EL (cell line): Measurements from ENCODE around the gene YY1.
"Not testable (repeated sequence)": the region's sequence is repeated elsewhere in the genome, so short reads cannot be mapped to it uniquely, and the experiment has no call there.

Experiments used
- DNase-seq: peaks from one replicate; pipeline ENCODE4 v3.0.0-alpha.2; 2016

YY1 gene

DNA sequence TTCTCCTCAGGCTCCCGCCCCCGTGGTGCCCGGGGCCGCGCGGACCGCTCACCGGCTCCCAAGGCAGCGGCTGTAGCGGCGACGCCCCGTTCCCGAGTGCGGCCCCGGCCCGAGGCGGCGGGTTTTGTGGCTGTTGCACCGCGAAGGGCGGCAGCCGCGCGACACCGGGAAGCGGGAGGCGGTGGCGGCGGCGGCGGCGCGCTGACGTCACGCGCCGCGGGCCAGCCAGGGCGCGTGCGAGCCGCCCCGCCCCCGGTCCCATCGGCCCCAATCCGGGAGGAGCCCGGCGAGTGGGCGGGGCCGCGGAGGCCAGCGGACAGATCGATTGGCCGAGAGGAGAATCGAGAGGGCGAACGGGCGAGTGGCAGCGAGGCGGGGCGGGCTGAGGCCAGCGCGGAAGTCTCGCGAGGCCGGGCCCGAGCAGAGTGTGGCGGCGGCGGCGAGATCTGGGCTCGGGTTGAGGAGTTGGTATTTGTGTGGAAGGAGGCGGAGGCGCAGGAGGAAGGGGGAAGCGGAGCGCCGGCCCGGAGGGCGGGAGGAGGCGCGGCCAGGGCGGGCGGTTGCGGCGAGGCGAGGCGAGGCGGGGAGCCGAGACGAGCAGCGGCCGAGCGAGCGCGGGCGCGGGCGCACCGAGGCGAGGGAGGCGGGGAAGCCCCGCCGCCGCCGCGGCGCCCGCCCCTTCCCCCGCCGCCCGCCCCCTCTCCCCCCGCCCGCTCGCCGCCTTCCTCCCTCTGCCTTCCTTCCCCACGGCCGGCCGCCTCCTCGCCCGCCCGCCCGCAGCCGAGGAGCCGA, at the start of gene YY1:
Gene YY1, plus strand, starts transcription at position 726 of the 792 bp plus-strand sequence. CDS start 101 bp downstream, outside the sequence.
- DNase-seq = peak; percentile 98

DNA sequence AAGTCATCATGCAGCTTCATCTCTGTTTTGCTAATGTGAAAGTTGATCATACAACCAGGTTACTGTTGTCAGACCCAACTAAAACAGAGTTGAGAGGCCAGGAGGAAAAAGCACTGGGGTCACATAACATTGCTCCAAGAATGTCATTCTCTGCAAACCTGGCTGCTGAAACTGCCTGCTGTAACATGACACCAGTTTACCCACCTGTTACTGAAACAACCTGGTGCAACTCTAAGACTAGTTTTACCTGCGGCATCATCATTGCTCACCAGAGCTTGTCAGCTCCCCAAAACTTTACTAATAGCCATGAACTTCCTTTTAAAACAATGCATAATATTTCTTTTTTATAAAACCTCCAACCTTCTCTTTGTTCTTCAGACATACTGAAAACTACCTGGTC, 48.8 kb upstream of the YY1 start:
- DNase-seq = no peak

DNA sequence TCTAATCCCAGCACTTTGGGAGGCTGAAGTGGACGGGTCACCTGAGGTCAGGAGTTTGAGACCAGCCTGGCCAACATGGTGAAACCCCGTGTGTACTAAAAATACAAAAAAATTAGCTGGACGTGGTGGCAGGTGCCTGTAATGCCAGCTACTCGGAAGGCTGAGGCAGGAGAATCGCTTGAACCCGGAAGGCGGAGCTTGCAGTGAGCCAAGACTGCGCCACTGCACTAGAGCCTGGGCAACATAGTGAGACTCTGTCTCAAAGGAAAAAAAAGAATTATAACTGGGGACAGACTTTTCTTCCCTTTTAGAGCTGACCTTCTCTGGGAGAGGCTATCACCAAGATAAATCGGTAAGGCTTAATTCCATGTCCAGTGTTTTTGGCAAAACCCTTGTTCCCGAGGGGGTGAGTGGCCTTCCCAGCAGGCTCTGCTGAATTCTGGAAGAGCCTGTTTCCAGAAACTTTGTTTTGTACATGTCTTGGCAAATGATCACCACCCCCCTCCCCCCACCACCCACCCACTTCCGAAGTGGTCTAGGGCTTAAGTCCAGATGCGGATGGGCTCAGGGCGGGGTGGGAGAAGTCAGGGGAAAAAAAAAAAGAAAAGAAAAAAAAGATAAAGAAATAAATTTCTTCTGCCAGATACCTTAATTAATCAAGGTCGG, 47.2 kb upstream of the YY1 start:
- no peak for DNase-seq

DNA sequence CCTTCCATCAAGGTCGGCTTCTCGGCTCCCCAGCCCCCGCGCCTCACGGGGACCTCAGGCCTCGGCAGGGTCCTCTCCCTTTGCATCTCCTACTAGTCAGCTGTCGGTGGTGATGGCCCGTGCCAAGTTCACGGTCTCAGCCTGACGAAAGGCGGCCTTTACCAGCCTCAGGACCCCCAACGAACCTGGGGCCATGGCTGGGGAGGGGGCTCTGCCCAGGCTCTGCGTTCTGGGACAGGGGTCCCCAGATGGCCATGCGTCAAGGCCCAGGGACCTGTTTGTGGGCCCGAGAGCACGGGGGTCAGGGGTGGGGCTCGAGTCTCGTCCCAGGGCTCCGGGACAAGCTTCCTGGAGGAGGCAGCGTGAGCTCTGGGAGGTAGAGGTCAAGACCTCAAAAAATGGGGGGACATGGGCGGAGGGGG, 46.7 kb upstream of the YY1 start:
- no peak for DNase-seq

DNA sequence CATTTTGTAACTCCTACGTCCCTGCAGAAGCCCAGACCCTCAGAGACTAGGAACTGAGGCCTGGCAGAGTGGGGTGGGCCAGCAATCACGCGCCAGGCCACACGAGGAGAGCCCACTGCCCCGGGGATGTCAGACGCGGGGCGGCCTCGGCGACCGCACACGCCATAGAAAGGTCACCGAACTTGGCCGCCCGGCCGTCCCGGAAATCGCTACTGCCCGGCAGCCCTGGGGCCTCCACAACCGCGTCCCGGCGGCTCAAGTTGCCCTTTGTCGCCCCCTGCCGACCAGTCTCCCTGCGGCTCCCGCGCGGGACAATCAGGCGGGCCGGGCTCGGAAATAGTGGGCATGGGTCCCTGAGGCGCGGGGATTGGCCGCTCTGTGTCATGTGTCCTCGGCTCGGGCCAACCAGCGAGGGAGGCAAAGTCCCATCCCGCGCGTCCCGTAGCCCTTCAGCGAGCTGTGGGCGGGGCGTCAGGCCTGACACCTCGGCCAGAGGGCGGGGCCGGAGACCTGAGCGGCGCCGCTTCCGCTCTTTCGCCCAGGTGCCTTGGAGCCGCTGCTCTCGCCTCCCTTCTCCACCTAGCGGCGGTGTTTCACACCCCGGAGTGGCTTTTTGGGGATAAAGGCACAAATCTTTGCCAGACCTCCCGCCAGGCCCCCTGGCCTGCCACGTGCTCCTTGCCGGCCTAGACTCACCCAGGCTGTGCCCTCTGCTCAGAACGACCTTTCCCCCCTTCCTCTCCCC, 46.1 kb upstream of the YY1 start:
- peak; percentile 98 for DNase-seq

DNA sequence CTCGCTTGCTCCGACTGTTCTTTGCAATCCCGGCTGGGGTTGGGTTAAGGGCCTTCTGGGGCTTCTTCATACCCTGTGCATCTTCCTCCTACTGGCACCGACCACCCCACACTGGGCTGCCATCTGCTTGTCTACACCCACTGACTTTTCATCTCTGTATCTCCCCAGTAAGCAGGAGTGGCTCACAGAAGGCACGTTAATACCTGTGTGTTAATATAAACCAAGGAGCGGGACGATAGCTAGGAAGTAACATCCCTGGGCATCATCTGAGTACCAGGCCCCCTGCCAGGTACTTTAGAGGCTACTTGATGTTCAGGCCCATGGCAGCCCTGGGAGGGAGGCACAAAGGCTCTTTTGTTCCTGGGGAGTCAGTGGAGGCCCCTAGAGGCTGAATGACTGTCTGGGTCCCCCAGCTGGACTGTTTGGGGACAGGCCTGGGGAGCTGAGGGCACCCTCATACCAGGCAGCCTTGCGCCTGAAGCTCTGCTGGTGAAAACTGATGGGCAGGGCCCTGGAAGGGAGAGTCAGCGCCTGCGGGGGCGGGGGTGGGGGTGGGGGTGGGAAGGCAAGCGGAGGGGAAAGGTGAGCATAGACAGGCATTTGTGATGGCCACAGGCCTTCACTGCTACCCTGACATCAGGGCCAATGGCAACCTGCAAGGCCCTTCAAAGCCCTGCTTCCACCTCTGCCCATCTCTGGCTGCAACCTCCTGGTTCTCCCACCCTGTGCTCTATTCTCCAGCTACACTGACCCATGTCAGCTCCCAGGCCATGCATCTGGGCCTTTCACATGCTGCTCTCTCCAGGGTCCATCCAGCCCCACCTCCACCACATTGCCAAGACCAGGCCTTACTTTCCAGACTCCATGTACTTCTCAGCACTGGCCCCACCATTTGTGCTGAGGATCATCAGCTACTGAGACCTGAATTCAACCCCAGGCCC, 45.3 kb upstream of the YY1 start:
- DNase-seq = no peak

DNA sequence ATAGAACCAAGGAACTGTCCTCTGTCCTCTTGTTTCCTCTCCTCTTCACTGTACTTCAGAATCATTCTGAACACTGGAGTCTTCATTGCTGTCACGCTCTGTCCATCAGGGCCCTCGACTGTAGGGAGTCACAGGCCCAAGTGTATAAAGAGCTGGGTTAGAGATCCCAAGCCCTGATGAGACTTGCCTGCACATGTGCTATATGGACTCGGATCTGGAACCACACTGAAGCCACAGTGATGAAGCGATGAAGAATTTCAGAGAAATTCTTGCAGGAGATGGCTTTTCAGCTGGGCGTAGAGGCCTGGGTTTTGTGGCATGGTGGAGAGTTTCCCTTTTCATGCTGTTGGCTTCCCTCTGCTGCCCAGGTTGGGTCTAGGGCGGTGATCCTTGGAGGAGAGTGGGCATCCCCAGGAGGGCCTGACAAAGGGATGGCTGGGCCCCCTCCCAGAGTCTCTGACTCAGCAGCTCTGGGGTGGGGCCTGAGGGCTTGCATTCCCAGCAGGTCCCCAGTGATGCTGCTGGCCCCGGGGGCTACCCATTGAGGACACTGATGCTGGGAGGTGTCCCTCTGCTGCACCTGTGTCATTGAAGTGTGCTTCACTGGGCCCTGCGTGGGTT, 39.6 kb upstream of the YY1 start:
- DNase-seq = peak; percentile 26

DNA sequence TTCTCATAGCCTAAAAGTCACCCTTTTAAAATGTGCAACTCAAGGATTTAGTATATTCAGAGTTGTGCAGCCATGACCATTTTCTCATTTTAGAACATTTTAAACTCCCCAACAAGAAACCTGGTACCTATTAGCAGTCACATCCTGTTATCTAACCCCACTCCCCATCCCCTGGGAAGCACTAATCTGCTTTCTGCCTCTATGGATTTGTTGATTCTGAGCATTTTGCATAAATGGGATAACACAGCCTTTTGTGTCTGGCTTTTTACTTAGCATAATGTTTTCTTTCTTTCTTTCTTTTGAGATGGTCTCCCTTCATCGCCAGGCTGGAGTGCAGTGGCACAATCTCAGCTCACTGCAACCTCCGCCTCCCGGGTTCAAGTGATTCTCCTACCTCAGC, 38.6 kb upstream of the YY1 start:
- DNase-seq = no peak

DNA sequence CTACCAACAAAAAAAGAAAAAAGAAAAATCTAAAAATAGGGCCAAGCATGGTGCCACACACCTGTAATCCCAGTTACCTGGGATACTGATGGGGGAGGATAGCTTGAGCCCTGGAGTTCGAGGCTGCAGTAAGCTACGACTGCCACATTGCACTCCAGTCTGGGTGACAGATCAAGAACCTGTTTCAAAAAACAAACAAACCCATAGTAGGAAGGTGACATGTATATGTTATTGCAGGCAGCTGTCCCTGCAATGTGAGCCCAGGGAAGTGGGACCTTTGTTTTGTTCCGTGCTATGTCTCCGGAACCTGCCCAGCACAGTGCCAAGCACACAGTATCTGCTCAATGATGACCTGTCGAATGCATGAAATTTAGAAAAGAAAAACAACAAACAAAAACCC, 37.2 kb upstream of the YY1 start:
- no peak for DNase-seq

DNA sequence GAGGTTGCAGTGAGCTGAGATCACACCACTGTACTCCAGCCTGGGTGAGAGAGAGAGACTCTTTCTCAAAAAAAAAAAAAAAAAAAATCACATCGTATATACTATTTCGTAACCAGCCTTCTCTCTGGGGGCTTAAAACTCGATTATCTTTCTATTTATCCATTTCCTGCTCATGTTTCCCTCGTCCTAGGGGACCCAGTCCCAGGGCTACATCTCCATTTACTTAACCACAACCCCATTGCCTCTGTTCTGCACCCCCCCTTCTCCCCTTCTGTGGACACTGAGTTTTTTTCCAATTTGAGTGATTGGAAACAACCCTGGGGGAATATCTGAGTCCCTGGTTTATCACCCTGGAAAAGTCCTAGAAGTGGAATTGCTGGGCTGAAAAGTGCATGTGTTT, 36.2 kb upstream of the YY1 start:
- DNase-seq = no peak

DNA sequence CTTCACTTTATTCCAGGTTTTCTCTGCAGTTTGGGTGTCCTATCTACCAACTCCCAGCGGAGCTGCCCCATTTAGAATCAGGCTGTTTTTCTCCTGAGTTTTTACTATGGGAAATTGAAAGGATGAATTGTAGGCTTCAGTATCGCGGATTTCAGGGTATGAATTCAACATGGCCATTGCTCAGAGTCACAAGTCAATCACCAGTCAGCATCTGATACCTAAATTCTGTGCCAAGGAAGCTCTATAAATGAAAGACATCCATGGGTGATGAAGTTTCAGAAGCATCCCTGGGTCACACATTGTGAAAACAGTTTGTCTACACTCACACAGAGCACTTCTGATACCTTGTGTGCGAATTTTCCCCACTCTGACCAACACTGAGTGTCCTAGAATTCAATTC, 35.8 kb upstream of the YY1 start:
- DNase-seq = no peak

DNA sequence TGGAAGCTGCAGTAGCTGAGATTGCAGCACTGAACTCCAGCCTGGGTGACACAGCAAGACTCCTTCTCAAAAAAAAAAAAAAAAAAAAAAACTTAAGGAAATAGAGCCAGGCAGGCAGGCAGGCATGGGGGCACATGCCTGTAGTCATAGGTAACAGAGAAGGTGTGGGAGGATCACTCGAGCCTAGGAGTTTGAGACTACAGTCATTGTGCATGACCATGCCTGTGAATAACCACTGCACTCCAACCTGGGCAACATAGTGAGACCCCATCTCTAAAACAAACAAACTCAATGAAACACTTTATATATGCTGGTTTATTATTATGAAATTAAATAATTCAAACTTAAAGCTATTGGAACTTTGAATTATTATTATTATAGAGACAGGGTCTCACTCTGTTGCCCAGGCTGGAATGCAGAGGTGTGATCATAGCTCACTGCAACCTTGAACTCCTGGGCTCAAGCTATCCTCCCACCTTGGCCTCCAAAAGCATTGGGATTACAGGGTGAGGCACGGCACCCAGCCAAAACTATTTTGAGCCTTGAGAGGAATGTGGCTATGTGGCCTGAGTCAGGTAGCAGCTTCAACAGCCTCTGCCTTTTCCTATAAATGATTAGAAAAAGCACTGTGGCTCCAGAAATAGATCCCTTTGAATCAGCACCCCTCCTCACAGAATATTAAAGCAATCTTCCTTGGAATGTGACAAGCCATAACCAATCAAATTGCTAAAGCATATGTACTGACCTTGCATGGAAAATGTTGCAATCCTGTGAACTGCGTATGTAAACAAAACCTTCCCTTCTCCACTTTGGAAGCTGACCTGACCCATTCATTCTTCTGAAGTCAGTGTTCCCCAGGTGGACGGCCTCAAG, 34.7 kb upstream of the YY1 start:
- no peak for DNase-seq

DNA sequence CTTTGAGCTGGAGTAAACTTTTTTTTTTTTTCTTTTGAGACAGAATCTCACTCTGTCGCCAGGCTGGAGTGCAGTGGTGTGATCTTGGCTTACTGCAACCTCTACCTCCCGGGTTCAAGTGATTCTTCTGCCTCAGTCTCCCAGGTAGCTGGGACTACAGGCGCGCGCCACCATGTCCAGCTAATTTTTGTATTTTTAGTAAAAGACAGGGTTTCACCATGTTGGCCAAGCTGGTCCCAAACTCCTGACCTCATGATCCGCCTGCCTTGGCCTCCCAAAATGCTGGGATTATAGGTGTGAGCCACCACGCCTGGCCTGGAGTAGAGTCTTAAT, 34.1 kb upstream of the YY1 start:
- DNase-seq = not testable (repeated sequence)

DNA sequence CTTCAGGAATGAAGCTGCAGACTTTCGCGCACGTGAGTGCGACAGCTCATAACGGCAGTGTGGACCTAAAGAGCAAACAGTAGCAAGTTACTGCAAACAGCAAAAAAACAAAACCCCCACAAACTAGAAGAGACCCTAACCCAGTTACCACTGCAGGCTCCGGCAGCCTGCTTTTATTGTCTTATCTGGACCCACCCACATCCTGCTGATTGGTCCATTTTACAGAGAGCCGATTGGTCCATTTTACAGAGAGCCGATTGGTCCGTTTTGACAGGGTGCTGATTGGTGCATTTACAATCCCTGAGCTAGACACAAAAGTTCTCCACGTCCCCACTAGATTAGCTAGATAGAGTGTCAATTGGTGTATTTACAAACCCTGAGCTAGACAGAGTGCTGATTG, 31.4 kb upstream of the YY1 start:
- DNase-seq = not testable (repeated sequence)

DNA sequence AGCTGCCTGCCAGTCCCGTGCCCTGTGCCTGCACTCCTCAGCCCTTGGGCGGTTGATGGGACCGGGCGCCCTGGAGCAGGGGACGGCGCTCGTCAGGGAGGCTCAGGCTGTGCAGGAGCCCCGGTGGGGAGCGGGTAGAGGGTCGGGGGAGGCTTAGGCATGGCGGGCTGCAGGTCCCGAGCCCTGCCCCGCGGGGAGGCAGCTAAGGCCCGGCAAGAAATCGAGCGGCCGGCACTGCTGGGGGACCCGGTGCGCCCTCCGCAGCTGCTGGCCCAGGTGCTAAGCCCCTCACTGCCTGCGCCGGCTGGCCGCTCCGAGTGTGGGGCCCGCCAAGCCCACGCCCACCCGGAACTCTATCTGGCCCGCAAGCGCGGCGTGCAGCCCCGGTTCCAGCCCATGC, 30.8 kb upstream of the YY1 start:
- not testable (repeated sequence) for DNase-seq

DNA sequence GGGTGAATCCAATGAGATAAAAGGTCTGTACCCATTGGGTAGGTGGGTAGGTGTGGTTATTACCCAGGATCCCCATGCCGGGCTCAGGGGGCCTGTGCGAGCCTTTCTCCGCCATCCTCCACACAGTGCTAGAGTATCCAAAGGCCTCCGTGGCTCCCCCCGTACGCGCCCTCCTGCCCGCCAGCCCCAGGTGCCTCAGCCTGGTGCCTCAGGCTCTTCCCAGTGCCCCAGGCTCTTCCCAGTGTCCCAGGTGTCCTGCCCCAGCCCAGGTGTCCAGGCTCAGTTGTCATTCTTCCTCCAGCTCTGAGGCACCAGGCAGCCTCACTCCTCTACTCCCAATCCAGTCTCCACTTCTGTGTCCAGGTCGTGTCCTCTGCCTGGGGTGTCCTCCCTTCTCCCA, 27.6 kb upstream of the YY1 start:
- DNase-seq = no peak

DNA sequence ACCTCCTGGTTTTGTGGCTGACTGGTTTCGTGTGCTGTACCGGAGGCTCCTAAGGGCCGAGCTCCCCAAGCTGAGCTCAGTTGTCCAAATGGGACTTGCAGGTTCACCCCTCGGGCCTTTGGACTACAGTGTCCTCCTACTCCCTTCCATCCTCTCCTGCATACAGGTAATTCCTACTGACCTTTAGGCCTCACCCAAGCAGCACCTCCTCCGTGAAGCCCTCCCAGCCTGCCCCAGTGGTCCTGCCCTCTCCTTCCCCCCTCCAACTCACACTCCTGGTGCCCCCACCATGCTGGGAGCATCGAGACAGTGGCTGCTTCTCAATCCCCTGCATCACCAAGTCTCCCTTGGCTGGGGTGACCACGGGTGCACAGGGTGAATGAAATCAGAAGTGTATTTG, 27.1 kb upstream of the YY1 start:
- no peak for DNase-seq

DNA sequence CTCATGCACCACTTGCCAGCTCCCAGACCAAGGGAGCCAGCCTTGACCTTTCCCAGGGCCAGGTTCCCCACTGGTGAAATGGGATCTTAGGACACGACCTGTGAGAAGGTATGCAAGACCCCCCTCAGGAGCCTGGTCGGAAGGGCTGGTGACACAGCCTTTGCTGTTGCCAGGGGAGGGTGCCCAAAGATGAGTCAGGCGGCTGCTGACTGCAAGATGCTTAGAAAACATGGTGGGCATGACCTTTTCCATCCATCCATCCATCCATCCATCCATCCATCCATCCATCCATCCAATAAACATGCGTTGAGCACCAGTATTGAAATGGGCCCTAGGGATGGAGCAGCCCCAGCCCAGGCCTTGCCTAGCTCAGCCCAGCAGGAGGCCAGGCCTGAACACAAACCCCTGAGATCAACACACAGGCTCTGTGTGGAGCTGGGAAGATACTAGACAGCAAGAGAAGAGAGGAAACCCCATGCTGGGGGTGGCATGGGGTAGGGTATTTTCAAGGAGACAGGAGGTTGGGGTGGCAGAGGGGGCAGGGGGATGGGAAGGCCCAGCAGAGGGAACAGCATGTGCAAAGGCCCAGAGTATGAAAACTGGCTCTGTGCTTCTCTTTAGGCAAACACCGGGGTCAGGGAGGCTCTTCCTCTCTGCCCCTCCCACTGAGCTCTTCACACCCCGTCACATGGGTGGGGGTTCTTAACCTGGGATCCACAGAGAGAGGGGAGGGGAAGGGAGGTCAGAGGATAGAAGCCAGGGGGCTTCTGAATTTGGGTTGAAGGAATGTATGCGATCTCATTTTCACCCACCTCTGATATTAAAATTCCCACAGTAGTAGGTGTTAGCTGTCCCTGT, 26.2 kb upstream of the YY1 start:
- no peak for DNase-seq

DNA sequence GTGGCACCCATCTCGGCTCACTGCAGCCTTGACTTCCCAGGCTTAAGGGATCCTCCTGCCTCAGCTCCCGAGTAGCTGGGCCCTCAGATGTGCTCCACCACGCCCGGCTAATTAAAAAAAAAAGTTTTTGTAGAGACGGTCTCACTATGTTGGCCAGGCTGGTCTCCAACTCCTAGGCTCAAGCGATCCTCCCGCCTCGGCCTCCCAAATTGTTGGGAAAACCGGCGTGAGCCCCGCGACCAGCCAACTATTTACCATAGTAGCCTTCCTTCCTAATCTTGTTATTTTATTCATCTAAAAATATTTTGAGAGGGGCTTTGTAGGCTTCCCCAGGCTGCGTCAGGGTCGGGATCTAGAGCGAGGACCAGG, 25.4 kb upstream of the YY1 start:
- DNase-seq = no peak
